ENCODE results near the gene CLIC1. TPM values are rescaled to one million over a fixed set of nuclear protein-coding genes. Genes with fewer than 3 reads are reported as not detected.
A peak's percentile ranks its signal among the peaks of the same experiment; 100 is the strongest.

The CLIC1 gene
- total RNA-seq = 100 to 1,000 TPM in 1 of 2 donors, 10 to 100 TPM in 1; 90.9 to 194 TPM

DNA sequence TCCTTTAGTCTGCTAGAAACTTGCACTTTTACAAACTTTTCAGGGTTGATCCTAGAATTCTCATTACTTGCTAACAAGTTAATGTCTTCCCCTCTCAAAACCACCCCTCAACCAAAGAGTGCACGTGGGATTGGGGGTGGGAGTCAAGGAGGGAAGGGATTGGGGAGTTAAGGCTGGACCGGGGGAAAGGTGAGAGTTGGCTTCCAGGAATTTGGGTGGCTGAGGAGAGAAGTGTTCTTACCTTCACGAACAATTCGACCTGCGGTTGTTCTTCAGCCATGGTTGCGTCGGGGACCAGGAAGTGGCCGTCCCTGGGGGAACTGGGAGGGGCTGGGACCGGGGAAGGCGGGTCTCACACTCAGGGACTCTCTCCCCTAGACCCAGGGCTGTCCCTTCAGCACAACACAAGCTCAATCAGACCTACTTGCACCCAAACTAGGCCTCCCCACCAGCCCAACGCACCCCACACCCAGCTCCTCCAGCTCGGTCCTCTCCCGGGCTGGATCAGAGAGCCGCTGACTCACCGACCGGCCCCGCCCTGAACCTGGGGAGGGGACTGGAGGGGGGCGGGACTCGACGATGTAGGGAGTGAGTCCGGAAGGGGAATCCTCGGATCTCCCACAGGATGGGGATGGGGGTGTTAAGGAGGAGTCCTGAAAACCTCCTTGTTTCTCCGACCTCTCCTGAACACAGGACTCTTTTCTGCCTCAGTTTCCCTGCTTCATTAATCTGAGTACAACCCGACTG, at the start of gene CLIC1:
CLIC1 (minus strand) TSS at position 510 of the 747 bp plus-strand sequence; CDS start at position 280, 230 bp downstream.
- peak within 1 kb of the TSS; percentile 93 to 96 for H3K27ac ChIP-seq
- peak within 1 kb of the TSS; percentile 72 for H3K4me3 ChIP-seq
- DNase-seq (ENCODE audit: low spot score) = peak; percentile 94
- H3K36me3 ChIP-seq = peaks cover 32% of the 10 kb centered on the region
- H3K4me1 ChIP-seq = peaks cover 0 to 57% of the 10 kb centered on the region in 2 donors
- H3K9me3 ChIP-seq = no peaks in the 10 kb centered on the region
- no peaks in the 10 kb centered on the region for H3K27me3 ChIP-seq
- TF ChIP-seq, protein P1, sequence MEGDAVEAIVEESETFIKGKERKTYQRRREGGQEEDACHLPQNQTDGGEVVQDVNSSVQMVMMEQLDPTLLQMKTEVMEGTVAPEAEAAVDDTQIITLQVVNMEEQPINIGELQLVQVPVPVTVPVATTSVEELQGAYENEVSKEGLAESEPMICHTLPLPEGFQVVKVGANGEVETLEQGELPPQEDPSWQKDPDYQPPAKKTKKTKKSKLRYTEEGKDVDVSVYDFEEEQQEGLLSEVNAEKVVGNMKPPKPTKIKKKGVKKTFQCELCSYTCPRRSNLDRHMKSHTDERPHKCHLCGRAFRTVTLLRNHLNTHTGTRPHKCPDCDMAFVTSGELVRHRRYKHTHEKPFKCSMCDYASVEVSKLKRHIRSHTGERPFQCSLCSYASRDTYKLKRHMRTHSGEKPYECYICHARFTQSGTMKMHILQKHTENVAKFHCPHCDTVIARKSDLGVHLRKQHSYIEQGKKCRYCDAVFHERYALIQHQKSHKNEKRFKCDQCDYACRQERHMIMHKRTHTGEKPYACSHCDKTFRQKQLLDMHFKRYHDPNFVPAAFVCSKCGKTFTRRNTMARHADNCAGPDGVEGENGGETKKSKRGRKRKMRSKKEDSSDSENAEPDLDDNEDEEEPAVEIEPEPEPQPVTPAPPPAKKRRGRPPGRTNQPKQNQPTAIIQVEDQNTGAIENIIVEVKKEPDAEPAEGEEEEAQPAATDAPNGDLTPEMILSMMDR (IDR thresholded peaks at IDR 0.05) = no peak

DNA sequence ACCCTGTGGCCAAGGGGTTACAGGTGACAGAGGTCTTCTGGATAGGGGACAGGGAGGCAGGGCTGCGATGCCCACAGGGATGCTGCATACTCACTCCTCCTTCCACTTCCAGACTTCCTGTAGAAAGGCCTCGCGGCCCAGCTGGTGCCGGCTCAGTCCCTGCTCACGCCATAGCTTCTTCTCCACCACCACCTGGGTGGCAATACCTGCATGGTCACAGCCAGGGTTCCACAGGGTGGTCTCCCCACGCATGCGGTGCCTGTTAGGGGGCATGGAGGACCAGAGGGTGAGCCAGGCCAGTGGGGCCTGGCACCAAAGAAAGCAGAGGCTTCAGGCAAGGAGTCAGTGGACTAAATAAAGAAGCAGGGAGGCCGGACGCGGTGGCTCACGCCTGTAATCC, 49.1 kb upstream of the CLIC1 start:
- Histone ChIP-seq H3K27me3 (no peaks in the 10 kb centered on the region), H3K27ac (no peak overlapping the region), H3K9me3 (no peaks in the 10 kb centered on the region), H3K4me3 (no peak overlapping the region), H3K36me3 (peaks cover 54% of the 10 kb centered on the region), H3K4me1 (no peaks in the 10 kb centered on the region)
- DNase-seq (ENCODE audit: low spot score) = no peak
- TF ChIP-seq, protein P1 (IDR thresholded peaks at IDR 0.05) = no peak

DNA sequence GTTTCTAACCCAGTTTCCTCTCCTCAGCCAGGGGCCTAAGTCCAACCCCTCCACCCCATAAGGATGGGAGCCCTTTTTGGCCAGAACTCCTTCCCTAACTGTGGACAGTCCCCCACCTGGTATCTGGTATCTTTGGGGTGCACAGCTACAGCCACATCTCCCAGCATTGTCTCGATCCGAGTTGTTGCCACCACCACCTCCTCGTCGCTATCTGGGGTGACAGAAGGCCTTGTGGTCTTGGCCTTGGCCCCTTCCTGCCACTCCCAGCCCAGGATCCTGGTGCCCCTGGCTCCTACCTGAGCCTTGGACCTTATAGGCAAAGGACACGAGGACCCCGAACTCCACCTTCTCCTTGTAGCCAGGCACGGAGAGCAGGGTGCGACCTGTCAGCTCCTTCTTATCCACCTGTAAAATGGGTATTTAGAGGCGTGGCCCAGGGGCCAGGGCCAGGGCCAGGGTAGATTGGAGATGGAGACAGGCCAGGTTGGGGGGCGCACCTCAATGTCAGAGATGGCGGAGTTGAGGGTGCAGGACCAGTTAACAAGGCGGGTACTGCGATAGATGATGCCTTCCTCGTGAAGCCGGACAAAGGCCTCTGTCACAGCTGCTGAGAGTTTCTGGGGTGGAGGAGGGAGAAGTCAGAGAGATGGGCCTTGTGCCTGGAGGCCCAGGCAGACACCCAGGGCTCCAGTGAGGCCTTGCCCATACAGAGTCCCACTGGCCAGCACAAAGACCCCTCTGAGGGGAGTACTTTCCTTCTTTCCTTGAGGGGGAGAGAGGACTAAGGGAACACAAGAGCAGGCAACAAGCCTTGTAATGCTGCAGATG, 48.0 kb upstream of the CLIC1 start:
- no peaks in the 10 kb centered on the region for H3K9me3 ChIP-seq
- DNase-seq (ENCODE audit: low spot score) = no peak
- H3K27me3 ChIP-seq = no peaks in the 10 kb centered on the region
- peaks cover 65% of the 10 kb centered on the region for H3K36me3 ChIP-seq
- no peak overlapping the region for H3K27ac ChIP-seq
- H3K4me1 ChIP-seq = no peaks in the 10 kb centered on the region
- no peak overlapping the region for H3K4me3 ChIP-seq
- TF ChIP-seq, protein P1 (IDR thresholded peaks at IDR 0.05) = no peak

DNA sequence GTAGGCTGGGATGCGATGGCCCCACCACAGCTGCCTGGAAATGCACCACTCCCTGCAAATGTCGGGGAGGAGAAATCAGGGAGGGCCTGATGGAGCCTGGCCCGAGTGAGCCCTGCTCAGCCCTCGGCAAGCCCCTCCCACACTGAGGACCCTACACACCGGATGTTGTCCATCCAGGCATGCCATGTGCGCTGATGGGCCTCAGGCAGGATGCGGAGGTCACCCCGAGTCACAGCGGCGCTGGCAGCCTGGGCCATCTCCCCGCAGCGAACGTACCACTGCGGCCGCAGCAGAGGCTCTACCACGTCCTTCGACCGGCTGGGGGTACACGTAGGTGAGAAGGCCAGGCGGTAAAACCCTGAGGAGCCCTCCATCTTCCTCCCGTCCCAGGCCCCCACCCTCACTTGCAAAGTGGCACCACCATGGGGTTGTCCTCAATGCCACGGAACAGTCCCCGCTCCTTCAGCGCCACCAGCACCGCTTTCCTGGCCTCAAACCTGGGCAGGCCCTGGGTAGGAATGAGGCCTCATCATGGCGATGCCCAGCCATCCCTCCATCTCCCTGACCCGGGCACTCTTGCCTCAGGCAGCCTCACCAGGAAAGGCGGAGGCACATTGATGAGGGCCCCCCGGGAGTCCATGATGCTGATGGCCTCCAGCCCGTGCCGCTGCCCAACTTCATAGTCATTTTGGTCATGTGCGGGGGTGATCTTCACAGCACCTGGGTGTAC, 46.0 kb upstream of the CLIC1 start:
- DNase-seq (ENCODE audit: low spot score) = no peak
- Histone ChIP-seq H3K27ac (no peak overlapping the region), H3K9me3 (no peaks in the 10 kb centered on the region), H3K4me1 (peaks cover 0 to 5% of the 10 kb centered on the region in 2 donors), H3K4me3 (no peak overlapping the region), H3K36me3 (peaks cover 78% of the 10 kb centered on the region), H3K27me3 (no peaks in the 10 kb centered on the region)
- TF ChIP-seq, protein P1 (IDR thresholded peaks at IDR 0.05) = no peak

DNA sequence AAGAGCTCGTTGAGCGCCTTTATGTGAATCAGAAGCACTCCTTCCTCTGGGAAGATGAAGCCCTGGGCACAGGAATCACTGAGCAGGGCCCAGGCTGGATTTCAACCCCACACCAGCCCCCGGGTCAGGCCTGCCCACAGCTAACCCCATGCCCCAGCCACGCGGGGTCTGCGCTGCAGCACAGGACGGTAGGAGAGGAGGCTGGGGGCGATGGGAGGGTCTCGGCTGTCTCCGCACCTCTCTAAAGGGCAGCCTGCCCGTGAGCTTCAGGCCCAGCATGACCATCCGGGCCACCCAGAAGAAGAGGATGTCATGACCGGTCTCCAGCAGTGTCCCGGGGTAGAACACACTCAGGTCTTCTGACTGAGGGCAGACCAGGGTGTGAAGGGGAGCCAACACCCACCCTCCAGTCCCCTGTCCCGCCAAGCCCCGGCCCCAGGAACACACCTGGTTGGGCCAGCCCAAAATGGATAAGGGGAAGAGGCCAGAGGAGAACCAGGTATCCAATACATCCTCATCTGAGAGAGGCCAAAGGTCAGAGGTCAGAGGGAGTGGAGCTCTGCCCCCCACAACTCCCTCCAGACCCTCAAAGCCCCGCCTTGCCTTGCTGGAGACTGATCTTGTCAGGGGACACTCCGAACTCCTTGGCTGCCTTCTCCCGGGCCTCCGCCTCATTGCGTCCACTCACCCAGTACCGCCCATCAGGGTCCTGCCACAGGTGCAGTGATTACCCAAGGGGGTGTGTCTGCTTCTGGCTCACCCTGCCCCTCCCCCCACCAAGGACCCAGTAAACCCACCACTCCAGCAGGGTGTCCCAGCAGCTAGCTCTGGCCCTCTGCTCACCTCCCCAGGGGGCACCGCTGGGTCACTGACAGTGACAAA, 45.2 kb upstream of the CLIC1 start:
- peaks cover 0 to 13% of the 10 kb centered on the region in 2 donors for H3K4me1 ChIP-seq
- DNase-seq (ENCODE audit: low spot score) = no peak
- no peaks in the 10 kb centered on the region for H3K9me3 ChIP-seq
- TF ChIP-seq, protein P1 (IDR thresholded peaks at IDR 0.05) = no peak
- H3K27me3 ChIP-seq = no peaks in the 10 kb centered on the region
- H3K4me3 ChIP-seq = no peak overlapping the region
- H3K27ac ChIP-seq = no peak overlapping the region
- peaks cover 77% of the 10 kb centered on the region for H3K36me3 ChIP-seq
